HL-60 (cell line): ENCODE results near the gene MRM2.

Experiments used
- DNase-seq, 2 experiments: peaks; one replicate each; pipeline ENCODE4 v3.0.0-alpha.2; 2010 to 2020; ENCODE audit warnings: low read depth in 1 of 2, low spot score in 1 of 2
- H3K27ac ChIP-seq: fragments of 250-450 bp; sonication (Bioruptor Pico); replicated peaks from 2 replicates; pipeline ENCODE4 v1.5.1; 2020; ENCODE audit warnings: mild to moderate bottlenecking, moderate library complexity
- H3K27me3 ChIP-seq: fragments of 250-450 bp; sonication (Bioruptor Pico); 2 replicates; pipeline ENCODE4 v1.5.1; 2021; ENCODE audit warnings: mild to moderate bottlenecking, moderate library complexity; ENCODE audit not compliant: insufficient read depth, poor library complexity, severe bottlenecking
- H3K4me3 ChIP-seq: replicated peaks from 2 replicates; pipeline ENCODE4 v1.5.1; 2011; ENCODE audit warnings: mild to moderate bottlenecking, control low read depth, low read length; ENCODE audit not compliant: insufficient read depth
- CTCF ChIP-seq: IDR thresholded peaks from one replicate; pipeline ENCODE4 v1.5.1; 2011; ENCODE audit warnings: low read length, control low read depth, inconsistent platforms; ENCODE audit not compliant: insufficient read depth
- GABPA ChIP-seq: IDR thresholded peaks from 2 replicates; pipeline ENCODE4 v1.6.1; 2012; ENCODE audit warnings: low read depth
- POLR2AphosphoS5 ChIP-seq: IDR thresholded peaks from 2 replicates; pipeline ENCODE4 v1.6.1; 2012; ENCODE audit warnings: low read depth
- REST ChIP-seq: IDR thresholded peaks from 2 replicates; pipeline ENCODE4 v1.6.1; 2012; ENCODE audit warnings: low read depth; ENCODE audit not compliant: insufficient replicate concordance
- SPI1 ChIP-seq: IDR thresholded peaks from 2 replicates; pipeline ENCODE4 v1.6.1; 2012; ENCODE audit warnings: low read depth, mild to moderate bottlenecking, borderline replicate concordance

Gene MRM2

GRCh38 chr7:2217206-2217605 lies 24.8 kb downstream of the MRM2 start:
- Histone ChIP-seq H3K27me3 (no peaks in the 10 kb centered on the region), H3K4me3 (no peak overlapping the region), H3K27ac (no peak overlapping the region)
- TF ChIP-seq CTCF, result no peak
- TF ChIP-seq REST, result no peak
- TF ChIP-seq POLR2AphosphoS5, result no peak
- TF ChIP-seq GABPA, result no peak
- no peak for TF ChIP-seq SPI1
- no peak for DNase-seq

GRCh38 chr7:2215851-2216250 lies 26.2 kb downstream of the MRM2 start:
- TF ChIP-seq REST, result no peak
- TF ChIP-seq CTCF, result no peak
- no peak for TF ChIP-seq SPI1
- TF ChIP-seq POLR2AphosphoS5, result no peak
- TF ChIP-seq GABPA, result no peak
- Histone ChIP-seq H3K27ac (no peak overlapping the region), H3K27me3 (no peaks in the 10 kb centered on the region), H3K4me3 (no peak overlapping the region)
- no peak for DNase-seq

- DNase-seq, result no peak
- no peaks in the 10 kb centered on the region for H3K27me3 ChIP-seq
- TF ChIP-seq REST (no peak), POLR2AphosphoS5 (no peak), GABPA (no peak), SPI1 (no peak), CTCF (no peak)
- no peak overlapping the region for H3K27ac ChIP-seq
- no peak overlapping the region for H3K4me3 ChIP-seq
Measured at GRCh38 chr7:2214636-2215035, 27.4 kb downstream of the MRM2 start.
